ENCODE measurements around the gene CLVS2.

DNA sequence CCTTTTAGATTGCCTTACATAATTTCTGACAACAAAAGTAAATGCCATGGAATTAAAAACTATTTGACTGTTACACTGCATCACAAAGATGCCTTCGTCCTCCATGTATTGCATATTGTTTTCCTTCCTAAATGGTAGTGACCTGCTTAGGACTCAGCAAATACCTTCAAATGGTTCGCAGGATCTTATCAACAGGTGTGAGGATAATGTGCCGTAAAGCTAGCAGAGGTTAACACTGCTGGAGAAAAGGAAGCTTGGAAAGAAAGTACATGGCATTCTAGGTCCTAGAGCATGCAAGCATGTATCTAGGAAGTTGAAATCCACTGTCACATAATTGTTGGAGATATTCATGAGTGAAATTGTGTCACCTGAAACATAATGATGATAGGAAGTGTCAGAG is 5.5 kb downstream of the CLVS2 start:
- TF ChIP-seq, protein P1, sequence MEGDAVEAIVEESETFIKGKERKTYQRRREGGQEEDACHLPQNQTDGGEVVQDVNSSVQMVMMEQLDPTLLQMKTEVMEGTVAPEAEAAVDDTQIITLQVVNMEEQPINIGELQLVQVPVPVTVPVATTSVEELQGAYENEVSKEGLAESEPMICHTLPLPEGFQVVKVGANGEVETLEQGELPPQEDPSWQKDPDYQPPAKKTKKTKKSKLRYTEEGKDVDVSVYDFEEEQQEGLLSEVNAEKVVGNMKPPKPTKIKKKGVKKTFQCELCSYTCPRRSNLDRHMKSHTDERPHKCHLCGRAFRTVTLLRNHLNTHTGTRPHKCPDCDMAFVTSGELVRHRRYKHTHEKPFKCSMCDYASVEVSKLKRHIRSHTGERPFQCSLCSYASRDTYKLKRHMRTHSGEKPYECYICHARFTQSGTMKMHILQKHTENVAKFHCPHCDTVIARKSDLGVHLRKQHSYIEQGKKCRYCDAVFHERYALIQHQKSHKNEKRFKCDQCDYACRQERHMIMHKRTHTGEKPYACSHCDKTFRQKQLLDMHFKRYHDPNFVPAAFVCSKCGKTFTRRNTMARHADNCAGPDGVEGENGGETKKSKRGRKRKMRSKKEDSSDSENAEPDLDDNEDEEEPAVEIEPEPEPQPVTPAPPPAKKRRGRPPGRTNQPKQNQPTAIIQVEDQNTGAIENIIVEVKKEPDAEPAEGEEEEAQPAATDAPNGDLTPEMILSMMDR (IDR thresholded peaks at IDR 0.05): no peak
- TF ChIP-seq POLR2A (IDR thresholded peaks at IDR 0.05) (no peak), EP300 (IDR thresholded peaks at IDR 0.05) (no peak)
